Astrocyte of the cerebellum (primary cell): ENCODE data around the gene IFIT3.

Experiments used
- DNase-seq: peaks from one replicate; pipeline ENCODE4 v3.0.0-alpha.2; 2011; ENCODE audit warnings: low read depth
- H3K4me3 ChIP-seq: 2 replicates; pipeline ENCODE4 v1.5.1; 2011; ENCODE audit warnings: mild to moderate bottlenecking, low read depth, low read length, moderate library complexity
- in situ Hi-C: cut with HindIII; loops from 2 replicates; pipeline ENCODE4 v1.10.0; 2017; ENCODE audit warnings: low sequenced_read_pairs
- TF ChIP-seq, protein P1 (sequence below): IDR thresholded peaks from 2 replicates; pipeline ENCODE4 v1.5.1; 2012; ENCODE audit warnings: low read length, low read depth, moderate library complexity, mild to moderate bottlenecking; ENCODE audit errors: missing control alignments

Gene IFIT3

DNA sequence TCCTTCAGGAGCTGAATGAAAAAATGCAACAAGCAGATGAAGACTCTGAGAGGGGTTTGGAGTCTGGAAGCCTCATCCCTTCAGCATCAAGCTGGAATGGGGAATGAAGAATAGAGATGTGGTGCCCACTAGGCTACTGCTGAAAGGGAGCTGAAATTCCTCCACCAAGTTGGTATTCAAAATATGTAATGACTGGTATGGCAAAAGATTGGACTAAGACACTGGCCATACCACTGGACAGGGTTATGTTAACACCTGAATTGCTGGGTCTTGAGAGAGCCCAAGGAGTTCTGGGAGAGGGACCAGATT lies 20.6 kb upstream of the IFIT3 start:
- TF ChIP-seq, protein P1, sequence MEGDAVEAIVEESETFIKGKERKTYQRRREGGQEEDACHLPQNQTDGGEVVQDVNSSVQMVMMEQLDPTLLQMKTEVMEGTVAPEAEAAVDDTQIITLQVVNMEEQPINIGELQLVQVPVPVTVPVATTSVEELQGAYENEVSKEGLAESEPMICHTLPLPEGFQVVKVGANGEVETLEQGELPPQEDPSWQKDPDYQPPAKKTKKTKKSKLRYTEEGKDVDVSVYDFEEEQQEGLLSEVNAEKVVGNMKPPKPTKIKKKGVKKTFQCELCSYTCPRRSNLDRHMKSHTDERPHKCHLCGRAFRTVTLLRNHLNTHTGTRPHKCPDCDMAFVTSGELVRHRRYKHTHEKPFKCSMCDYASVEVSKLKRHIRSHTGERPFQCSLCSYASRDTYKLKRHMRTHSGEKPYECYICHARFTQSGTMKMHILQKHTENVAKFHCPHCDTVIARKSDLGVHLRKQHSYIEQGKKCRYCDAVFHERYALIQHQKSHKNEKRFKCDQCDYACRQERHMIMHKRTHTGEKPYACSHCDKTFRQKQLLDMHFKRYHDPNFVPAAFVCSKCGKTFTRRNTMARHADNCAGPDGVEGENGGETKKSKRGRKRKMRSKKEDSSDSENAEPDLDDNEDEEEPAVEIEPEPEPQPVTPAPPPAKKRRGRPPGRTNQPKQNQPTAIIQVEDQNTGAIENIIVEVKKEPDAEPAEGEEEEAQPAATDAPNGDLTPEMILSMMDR: no peak
- no peak overlapping the region for H3K4me3 ChIP-seq
- in situ Hi-C loops: no loop called here
- DNase-seq: no peak

DNA sequence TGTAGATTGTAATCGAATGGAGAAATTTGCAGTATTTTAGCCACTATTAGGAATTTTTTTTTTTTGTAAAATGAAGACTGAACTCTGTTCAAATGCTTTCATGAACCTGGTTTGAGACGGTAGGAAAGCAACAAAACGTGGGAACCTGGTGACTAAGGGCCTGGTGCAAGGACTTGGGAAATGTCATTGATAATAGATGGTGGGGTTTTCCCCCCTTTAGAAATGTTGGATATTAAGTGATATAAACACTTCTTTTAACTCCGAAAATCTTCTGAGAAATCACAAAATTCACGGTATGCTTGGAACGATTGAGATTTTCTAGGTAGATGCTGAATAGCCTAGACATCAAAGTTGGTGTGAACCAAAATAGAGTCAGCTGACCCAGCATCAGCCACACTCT lies 19.5 kb upstream of the IFIT3 start:
- TF ChIP-seq, protein P1: no peak
- no peak for DNase-seq
- in situ Hi-C loops: no loop called here
- H3K4me3 ChIP-seq: no peak overlapping the region

DNA sequence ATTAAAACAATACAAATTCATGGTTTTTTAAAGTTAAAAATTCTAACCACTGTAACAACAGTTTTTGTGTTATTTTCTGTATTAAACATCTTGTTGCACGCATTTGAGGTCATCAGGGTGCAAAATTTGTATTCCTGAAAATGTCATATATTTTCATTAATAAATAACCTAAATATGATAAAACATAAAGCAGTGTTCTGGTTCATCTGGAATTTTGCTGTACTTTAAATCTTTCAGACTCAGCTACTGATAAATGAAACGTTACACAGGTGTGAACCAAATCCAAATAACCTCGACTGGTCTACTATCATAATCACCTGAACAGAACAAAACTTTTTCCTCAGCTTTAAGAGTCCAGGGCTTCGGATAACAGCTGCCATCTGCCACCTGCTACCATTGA lies 19.1 kb upstream of the IFIT3 start:
- no peak overlapping the region for H3K4me3 ChIP-seq
- in situ Hi-C loops: no loop called here
- TF ChIP-seq, protein P1: no peak
- DNase-seq: no peak

DNA sequence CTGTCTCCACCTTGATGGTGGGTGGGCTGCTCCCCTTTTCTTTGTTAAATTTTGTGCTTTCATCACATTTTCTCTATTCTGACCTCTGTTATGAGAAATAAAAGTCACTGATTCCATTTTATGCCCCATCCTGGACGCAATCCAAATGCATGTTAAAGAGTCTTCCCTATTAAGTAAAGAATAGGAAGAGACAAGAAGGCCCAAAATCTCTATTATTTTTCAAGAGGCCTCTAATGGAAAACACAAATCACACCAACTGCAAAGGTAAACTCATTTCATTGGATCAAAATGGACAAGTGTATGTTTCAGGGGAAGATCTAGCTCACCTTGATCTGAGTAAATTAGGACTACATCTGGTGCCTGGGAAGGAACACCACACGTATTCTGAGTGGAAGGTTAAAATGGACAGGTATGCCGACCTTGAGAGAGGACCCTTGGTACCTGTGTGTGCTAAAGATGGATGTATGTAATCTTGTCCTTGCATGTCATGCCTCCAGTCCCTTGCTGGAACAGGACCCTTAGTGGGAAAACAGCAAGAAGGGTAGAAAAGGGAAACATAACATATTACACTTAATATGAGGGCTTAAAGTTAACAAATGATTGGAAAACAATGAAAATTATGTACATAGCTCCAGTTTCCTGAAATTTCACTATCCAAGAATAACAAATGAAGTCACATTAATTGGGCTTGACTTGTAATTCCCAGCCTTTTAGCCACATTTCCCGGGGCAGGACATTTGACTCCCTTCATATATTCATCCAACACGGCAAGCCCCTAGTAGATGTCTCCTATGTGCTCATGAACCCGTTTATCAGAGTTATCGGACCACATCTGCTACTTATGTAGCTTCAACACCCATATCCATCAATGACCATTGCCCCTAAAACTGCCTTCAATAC lies 18.4 kb upstream of the IFIT3 start:
- no peak for DNase-seq
- TF ChIP-seq, protein P1: no peak
- no peak overlapping the region for H3K4me3 ChIP-seq
- in situ Hi-C loops: no loop called here

DNA sequence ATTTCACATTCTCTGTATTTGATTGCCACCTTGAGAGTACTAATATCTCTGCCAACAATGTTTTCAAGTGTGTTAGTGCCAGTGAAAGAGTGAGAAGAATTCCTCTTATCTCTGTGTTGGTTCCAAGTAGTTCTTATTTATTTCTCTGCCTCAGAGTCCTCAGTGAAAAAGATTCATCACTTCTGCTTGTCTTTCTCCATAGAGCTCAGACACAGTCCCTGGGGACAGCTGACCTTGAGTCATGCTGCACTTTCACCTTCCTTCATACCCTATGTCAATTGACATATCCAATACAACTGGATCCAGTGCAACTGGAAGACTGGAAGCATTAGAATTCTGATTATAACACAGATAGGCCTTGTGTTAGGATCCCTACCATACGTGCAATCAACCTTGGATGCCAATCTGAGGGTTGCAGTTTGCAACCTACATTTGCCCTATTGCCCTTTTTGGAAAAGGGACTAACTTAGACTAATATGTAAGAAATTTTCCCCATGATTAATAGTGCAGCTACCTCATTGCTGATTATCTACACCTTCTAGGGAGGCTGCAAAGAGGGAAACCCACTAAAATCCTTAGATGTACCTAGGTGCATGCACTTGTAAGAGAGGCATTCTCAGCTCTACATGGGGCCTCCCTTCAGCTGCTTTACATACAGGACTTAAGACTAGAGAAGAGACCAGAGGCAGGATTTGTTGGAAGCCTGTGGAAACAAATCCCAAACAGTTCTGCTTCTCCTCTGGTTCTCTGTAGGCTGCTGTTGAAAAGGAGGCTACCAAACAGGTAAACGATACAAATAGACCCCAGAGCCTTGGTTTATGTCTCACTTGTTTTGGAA lies 17.5 kb upstream of the IFIT3 start:
- H3K4me3 ChIP-seq: no peak overlapping the region
- in situ Hi-C loops: no loop called here
- TF ChIP-seq, protein P1: no peak
- DNase-seq: no peak

DNA sequence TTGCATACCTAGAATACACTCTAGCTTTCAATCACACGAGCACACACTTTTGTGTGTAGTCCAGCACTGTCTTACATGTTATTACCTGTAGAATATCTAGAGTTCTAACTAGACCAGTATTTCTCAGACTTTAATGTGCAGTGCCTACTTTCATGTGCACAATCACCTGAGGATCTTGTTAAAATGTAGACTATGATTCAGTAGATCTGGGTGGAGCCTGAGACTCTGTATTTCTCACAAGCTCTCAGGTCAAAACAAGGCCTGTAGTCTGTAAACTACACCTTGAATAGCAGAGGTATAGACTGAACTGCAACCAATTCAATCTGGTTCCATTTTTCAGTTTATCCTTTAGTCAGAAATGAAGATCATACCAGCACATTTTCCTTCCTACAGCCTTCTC lies 14.8 kb upstream of the IFIT3 start:
- DNase-seq: no peak
- in situ Hi-C loops: no loop called here
- TF ChIP-seq, protein P1: no peak
- no peak overlapping the region for H3K4me3 ChIP-seq
